ENCODE measurements around the gene ARGLU1.
A peak's percentile ranks its signal among the peaks of the same experiment; 100 is the strongest.

Gene ARGLU1

DNA sequence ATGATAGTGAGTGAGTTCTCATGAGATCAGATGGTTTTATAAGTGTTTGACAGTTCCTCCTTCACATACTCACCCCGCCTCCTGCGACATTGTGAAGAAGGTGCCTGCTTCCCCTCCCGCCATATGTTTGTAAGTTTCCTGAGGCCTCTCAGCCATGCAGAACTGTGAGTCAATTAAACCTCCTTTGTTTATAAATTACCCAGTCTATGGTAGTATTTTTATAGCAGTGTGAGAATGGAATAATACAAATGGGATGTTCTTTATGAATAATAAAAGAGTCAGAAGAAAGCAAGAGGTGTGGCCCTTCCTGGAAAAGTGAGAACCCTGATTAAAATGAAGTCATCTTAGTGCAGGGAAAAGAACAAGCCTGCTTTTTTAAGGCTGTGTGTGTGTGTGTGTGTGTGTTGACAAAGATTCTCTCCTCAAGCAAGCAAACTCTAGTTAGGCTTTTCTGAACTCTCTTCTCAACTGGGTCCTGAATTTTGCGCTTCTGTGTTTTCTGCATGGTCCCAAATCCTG lies 18.8 kb upstream of the ARGLU1 start:
- DNase-seq (ENCODE audit: low spot score) = no peak

- no peak for DNase-seq (ENCODE audit: low spot score)
These were observed 13.3 kb upstream of the ARGLU1 start for GRCh38 chr13:106581225-106581624.

DNA sequence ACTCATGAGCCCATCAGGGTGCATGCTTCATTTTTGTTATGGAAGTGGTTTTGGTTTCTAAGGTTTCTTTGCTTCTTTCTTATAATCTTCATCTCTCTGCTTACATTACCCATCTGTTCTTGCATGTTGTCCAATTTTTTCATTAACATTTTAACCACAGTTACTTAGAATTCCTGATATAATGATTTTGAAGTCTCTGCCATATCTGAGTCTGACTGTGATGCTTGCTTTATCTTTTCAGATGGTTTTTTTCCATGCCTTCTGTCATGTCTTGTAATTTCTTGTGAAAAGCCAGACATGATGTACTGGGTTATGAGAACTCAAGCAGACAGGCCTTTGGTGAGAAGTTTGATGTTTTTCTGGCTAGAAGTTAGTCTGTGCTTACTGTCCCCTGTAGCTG lies 8.0 kb upstream of the ARGLU1 start:
- DNase-seq (ENCODE audit: low spot score) = no peak

GRCh38 chr13:106573868-106574267 lies 5.9 kb upstream of the ARGLU1 start:
- no peak for DNase-seq (ENCODE audit: low spot score)

- DNase-seq (ENCODE audit: low spot score) = no peak
These were observed 5.4 kb upstream of the ARGLU1 start for GRCh38 chr13:106573284-106573846.

DNA sequence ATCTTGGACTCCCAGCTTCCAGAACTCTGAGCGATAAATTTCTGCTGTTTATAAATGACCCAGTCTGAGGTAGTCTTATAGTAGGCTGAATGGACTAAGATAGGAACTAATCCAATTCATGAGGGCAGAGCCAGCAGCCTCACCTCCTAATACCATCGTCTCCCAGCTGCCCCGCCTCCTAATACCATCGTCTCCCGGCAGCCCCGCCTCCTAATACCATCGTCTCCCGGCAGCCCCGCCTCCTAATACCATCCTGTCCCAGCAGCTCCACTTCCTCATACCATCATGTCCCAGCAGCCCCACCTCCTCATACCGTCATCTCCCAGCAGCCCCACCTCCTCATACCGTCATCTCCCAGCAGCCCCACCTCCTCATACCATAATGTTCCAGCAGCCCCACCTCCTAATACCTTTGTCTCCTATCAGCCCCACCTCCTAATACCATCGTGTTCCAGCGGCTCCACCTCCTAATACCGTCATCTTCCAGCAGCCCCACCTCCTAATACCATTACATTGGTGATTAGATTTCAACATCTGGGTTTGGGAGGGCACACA lies 2.4 kb upstream of the ARGLU1 start:
- DNase-seq (ENCODE audit: low spot score) = no peak

DNA sequence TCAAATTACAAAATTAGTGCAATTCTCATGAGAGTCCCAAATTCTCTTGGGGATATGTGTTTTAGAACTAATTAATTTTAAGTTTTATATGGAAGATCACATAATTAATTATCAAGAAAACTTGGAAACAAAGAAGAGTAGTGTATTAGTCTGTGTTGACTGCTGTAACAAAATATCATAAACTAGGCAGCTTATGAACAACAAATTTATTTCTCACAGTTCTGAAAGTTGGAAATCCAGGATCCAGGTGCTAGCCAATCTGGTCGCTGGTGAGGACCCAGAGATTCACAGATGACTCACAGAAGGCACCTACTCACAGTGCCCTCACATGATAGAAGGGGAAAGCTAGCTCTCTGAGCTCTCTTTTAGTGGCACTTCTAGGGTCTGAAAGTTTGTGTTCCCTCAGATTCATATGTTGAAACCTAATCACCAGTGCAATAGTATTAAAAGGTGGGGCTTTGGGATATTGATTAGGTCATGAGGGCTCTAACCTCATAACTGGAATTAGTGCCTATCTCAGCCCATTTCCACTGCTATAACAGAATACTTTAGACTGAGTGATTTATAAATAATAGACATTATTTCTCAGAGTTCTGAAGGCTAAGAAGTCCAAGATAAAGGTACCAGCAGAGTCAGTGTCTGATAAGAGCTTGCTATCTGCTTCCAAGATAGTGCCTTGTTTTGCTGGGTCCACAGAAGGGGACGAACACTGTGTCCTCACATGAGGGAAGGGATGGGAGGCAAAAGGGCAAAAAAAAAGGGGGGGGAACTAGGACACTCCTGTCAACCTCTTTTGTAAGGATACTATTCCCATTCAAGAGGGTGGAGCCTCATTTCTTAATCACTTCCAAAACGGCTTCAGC lies 1.5 kb upstream of the ARGLU1 start:
- DNase-seq (ENCODE audit: low spot score) = no peak

GRCh38 chr13:106568299-106569003 lies 514 bp upstream of the ARGLU1 start:
- DNase-seq (ENCODE audit: low spot score) = no peak

- DNase-seq (ENCODE audit: low spot score) = peak; percentile 80
These were observed 1.1 kb downstream of the ARGLU1 start for GRCh38 chr13:106566641-106567473.

GRCh38 chr13:106565127-106565775 lies 2.7 kb downstream of the ARGLU1 start:
- DNase-seq (ENCODE audit: low spot score) = no peak

- DNase-seq (ENCODE audit: low spot score) = no peak
These were observed 5.6 kb downstream of the ARGLU1 start for GRCh38 chr13:106562301-106562700.

- DNase-seq (ENCODE audit: low spot score) = no peak
These were observed 6.3 kb downstream of the ARGLU1 start for GRCh38 chr13:106561551-106562170.

DNA sequence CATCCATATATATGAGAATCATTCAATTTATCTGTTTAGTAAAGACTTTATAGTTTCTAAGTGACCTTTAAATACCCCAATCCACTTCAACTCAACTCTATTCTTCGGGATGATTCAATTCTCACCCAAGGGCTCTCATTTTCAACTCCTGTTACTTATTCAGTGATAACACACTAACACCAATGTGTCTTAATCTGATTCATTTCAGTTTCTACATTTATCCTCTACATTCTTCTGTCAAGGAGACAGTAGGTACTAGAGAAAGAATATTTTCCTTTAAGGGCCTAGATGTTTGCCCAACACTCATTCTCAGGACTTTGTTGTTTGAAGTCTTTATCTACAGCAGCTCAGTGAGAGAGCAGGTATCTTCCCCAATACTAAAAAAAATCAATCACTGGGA lies 7.1 kb downstream of the ARGLU1 start:
- no peak for DNase-seq (ENCODE audit: low spot score)

- DNase-seq (ENCODE audit: low spot score) = no peak
These were observed 9.4 kb downstream of the ARGLU1 start for GRCh38 chr13:106558527-106558926.

- no peak for DNase-seq (ENCODE audit: low spot score)
These were observed 12.2 kb downstream of the ARGLU1 start for GRCh38 chr13:106555631-106556328.

DNA sequence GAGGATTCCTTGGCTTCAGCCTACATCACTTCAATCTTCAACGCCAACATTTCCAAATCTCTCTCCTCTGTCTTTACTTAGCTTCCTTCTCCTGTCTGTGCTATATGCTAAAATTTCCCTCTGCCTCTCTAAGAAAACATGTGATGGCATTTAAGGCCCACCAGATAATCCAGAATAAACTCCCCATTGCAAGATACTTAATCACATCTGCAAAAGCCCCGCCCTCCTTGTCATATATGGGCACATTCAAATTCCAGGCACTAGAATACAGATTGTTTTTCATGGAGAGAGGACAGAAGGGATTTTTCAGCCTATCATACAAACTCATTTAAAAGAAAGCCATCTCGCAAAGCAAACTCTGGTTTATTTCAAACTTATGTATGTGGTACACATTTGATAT lies 16.2 kb downstream of the ARGLU1 start:
- DNase-seq (ENCODE audit: low spot score) = no peak

DNA sequence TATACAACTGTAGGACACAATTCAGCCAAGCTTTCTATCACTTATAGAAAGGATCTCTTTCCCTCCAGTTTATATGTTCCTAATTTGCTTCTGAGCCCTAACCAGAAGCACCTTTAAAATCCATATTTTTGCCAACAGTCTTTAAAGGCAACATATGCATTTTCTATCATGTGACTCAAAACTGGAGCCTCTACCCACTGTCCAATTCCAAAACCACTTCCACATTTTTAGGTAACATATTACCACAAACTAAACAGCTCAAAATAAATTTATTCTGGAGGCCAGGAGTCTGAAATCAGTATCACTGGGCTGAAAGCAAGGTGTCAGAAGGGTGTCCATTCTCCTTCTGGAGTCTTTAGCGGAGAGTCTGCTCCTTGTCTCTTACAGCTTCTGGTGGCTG lies 16.6 kb downstream of the ARGLU1 start:
- DNase-seq (ENCODE audit: low spot score) = no peak

DNA sequence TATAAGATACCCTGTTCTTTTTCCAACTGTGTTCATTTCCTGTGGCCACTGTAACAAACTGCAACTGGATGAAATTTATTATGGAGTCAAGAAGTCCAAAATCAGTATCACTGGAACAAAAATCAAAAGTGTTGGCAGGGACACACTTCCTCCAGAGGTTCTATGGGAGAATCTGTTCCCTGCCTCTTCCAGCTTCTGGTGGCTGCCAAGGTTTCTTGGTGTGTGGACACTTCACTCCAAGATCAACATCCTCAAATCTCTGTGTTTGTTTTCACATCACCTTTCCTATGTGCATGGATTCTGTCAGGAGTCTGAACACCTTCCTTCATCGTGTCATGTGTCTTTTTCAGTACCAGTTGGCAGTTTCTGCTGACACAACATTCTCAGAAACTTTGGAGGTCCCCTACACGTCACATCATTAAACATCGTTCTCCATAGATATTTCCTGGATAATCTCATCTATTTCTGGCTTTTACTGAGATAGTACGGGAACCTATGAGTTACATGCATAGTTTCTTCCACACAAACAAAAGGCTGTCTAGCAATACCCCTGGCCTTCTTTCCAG lies 17.3 kb downstream of the ARGLU1 start:
- DNase-seq (ENCODE audit: low spot score) = no peak

GRCh38 chr13:106548064-106548696 lies 19.8 kb downstream of the ARGLU1 start:
- no peak for DNase-seq (ENCODE audit: low spot score)

All from left forelimb (tissue), 1 donor.